Heart right ventricle (tissue), 16 donors: Measurements from ENCODE around the gene PPFIA2. TPM values are rescaled to one million over a fixed set of nuclear protein-coding genes. Genes with fewer than 3 reads are reported as not detected.

Experiments
- ATAC-seq, 8 donors: fragments of 200-7000 bp; cut with Tn5 transposase; one replicate each; pipeline ENCODE4 v1.9.1; 2020; ENCODE audit warnings: mild to moderate bottlenecking in 8 of 8, moderate library complexity in 8 of 8, moderate number of reproducible peaks in 1 of 8
- DNase-seq, 2 donors: peaks; one replicate each; pipeline ENCODE4 v3.0.0-alpha.2; 2020
- H3K27ac ChIP-seq, 10 donors: fragments of 200-600 bp; sonication (generic) in 2 of 10; one replicate each; pipeline versions ENCODE4 v1.5.0 to v1.8.0; 2020 to 2022; ENCODE audit warnings: mild to moderate bottlenecking in 3 of 10
- H3K27me3 ChIP-seq, 7 donors: fragments of 200-600 bp; one replicate each; pipeline ENCODE4 v1.8.0; 2021 to 2022; ENCODE audit warnings: mild to moderate bottlenecking in 2 of 7
- H3K36me3 ChIP-seq, 9 donors: fragments of 200-600 bp; sonication (generic) in 1 of 9; one replicate each; pipeline versions ENCODE4 v1.5.0 to v1.8.0; 2020 to 2022; ENCODE audit warnings: mild to moderate bottlenecking in 2 of 9
- H3K4me1 ChIP-seq, 9 donors: fragments of 200-600 bp; sonication (generic) in 1 of 9; one replicate each; pipeline versions ENCODE4 v1.5.0 to v1.8.0; 2020 to 2022; ENCODE audit warnings: mild to moderate bottlenecking in 4 of 9
- H3K4me3 ChIP-seq, 10 donors: fragments of 200-600 bp; sonication (generic) in 2 of 10; one replicate each; pipeline versions ENCODE4 v1.5.0 to v1.8.0; 2020 to 2022; ENCODE audit warnings: mild to moderate bottlenecking in 7 of 10, moderate library complexity in 2 of 10
- H3K9me3 ChIP-seq, 11 donors: fragments of 200-600 bp in 10 of 11; sonication (generic) in 2 of 11; one replicate each; pipeline versions ENCODE4 v1.5.0 to v1.8.0; 2013 to 2022; ENCODE audit warnings: mild to moderate bottlenecking in 2 of 11, control low read depth in 1 of 11, moderate library complexity in 1 of 11
- WGBS, 2 donors: extraction: QIAGEN DNeasy Blood & Tissue Kit; methylation state at CpG; one replicate each; pipeline ENCODE4 v1.1.7; 2013; ENCODE audit warnings: inconsistent platforms in 1 of 2; 5-methylcytosine and 5-hydroxymethylcytosine counted together
- intact Hi-C, 10 donors: fragments of 100-400 bp; cut with DNase I; formaldehyde crosslinking; loops; one replicate each; pipeline versions ENCODE4 v1.11.1 to v1.14.2; 2022
- polyA plus RNA-seq, 2 donors: library from polyadenylated mRNA; stranded (reverse); fragments of 200-250 nt; gene quantifications; one replicate each; pipeline ENCODE4 v1.2.3, GENCODE V29; 2013
- total RNA-seq, 10 donors: library from RNA; stranded (reverse); fragmentation: NEBNext Ultra II Directional in 3 of 10; extraction: Animal tissue kit (Norgen Biotek cat#: 25700) in 3 of 10; gene quantifications; one replicate each; pipeline versions ENCODE4 v1.2.1 to v1.2.4, GENCODE V29; 2021 to 2023
- TF ChIP-seq, protein P1 (sequence below), 9 donors: fragments of 200-600 bp; sonication (generic) in 2 of 9; IDR thresholded peaks; one replicate each; pipeline versions ENCODE4 v1.5.0 to v1.8.0; 2021 to 2022; ENCODE audit warnings: antibody characterized with exemption in 9 of 9, mild to moderate bottlenecking in 5 of 9, moderate library complexity in 1 of 9
- donor health status: Arrhythmogenic right ventricular cardiomyopathy.
- donor health status: ischemic (EF 13 %, LVEDD 7.1; RV severe dilation, severe dysfunction).
- donor health status: healthy with polysubstance abuse.
- donor health status: DM: no; HTN: yes; CAD: no.
- donor health status: DM: no; HTN: no; CAD: no.
- donor health status: ischemic (EF 25% LVEDD 6.9; RV normal size, moderate dysfunction).
- donor health status: ischemic (EF 25% LVEDD 5.7; RV mildly dilated, moderate dysfunction).
- donor health status: healthy.
- donor health status: DM: yes; HTN: yes; CAD: no.
- donor health status: Ischemic cardiomyopathy.
- donor health status: ischemic (EF 35%, LVEDD 5.7; RV mildly dilated, moderate dysfunction).
- donor health status: nonischemic (EF 11% LVEDD 7.7; RV severe dilation, severe dysfunction).
- donor health status: DM: yes; HTN: yes; CAD: no.
- donor health status: PGD.
- donor health status: ischemic (EF 29% LVEDD 5.4; RV normal size, mild dysfunction).
- donor health status: nonischemic (EF 23%, LVEDD 6.1; RV moderate dilation, normal function).

The PPFIA2 gene
- total and polyA plus RNA-seq, 12 donors, result 0.15 to 1.3 (median 0.52) TPM; not detected in 1

DNA sequence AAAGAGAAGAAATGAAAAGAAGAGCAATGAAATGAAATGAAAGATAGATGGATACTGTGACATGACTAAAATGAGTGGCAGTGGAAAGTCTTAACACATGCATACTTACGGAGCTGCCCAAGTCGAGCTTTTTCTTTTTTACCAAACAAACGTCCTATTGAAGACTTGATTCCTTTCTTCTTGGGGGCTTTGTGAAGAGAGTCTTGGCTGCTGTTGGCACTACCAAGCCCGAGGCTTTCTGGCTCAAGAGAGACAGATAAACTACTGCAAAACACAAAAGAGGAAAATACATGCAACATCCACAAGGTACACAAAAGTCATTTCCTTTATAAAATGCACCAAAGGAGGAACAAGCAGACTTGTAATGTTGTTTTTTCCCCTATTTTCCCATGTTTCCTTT is 420.1 kb downstream of the PPFIA2 start:
- DNase-seq (no peak), ATAC-seq (no peak)
- Histone ChIP-seq H3K9me3 (no peaks in the 10 kb centered on the region), H3K4me1 (peaks cover 0 to 3% (median 0%) of the 10 kb centered on the region in 9 donors), H3K36me3 (no peaks in the 10 kb centered on the region), H3K27ac (no peak overlapping the region), H3K27me3 (no peaks in the 10 kb centered on the region), H3K4me3 (no peak overlapping the region)
- 64 to 72% methylated on average over 4 of the region's 4 CpGs for WGBS, 2 donors
- TF ChIP-seq, protein P1, sequence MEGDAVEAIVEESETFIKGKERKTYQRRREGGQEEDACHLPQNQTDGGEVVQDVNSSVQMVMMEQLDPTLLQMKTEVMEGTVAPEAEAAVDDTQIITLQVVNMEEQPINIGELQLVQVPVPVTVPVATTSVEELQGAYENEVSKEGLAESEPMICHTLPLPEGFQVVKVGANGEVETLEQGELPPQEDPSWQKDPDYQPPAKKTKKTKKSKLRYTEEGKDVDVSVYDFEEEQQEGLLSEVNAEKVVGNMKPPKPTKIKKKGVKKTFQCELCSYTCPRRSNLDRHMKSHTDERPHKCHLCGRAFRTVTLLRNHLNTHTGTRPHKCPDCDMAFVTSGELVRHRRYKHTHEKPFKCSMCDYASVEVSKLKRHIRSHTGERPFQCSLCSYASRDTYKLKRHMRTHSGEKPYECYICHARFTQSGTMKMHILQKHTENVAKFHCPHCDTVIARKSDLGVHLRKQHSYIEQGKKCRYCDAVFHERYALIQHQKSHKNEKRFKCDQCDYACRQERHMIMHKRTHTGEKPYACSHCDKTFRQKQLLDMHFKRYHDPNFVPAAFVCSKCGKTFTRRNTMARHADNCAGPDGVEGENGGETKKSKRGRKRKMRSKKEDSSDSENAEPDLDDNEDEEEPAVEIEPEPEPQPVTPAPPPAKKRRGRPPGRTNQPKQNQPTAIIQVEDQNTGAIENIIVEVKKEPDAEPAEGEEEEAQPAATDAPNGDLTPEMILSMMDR (IDR thresholded peaks at IDR 0.05), result no peak
- intact Hi-C loops, result no loop called here

DNA sequence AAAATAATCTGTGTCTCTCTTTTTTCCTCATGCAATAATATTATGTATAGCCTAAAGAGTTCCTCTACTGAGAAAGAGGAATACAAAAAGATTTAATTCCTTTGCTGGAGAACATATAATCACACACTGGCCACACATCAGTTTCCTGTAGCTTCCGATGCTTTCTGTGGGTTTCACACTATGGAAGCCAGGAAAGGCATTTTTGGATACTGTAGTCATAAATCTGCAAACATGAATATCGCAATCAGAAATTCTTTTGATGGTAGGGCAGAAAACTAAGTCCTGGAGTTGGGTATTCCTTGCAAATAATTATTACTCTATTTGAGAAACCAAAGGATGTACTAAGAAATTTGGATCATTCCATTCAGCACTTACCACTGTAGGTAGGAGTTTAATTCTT is 421.3 kb downstream of the PPFIA2 start:
- H3K4me1 ChIP-seq, result peaks cover 0 to 10% (median 0%) of the 10 kb centered on the region in 9 donors
- DNase-seq, result no peak
- H3K9me3 ChIP-seq, result no peaks in the 10 kb centered on the region
- H3K27ac ChIP-seq, result no peak overlapping the region
- 83 to 84% methylated on average over 2 of the region's 2 CpGs for whole genome bisulfite sequencing, 2 donors
- no peak overlapping the region for H3K4me3 ChIP-seq
- TF ChIP-seq, protein P1 (IDR thresholded peaks at IDR 0.05), result no peak
- intact Hi-C loops, result no loop called here
- H3K27me3 ChIP-seq, result no peaks in the 10 kb centered on the region
- no peaks in the 10 kb centered on the region for H3K36me3 ChIP-seq
- no peak for ATAC-seq

GRCh38 chr12:81333812-81334211 is 425.3 kb downstream of the PPFIA2 start:
- peak in 2 of 8 donors; percentile 56 to 69 for ATAC-seq
- H3K9me3 ChIP-seq, result no peaks in the 10 kb centered on the region

DNA sequence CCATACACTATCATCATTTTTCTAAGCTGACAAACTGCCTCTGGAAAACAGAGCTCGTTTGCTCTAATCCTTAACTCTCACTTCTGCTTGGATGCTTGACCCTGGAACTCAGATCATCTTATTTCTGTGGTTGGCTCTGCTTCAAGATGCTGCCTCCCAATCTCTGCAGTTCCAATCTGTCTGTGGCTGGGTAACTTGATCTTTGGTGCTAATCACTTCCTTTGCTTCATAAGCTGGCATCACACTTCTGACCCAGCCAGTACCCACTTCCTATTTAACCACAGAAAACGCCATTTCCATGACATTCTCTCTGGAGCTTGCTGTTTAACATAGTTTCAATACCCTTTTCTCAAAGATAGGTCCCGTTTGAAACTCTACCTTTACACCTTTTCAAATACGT is 427.1 kb downstream of the PPFIA2 start:
- Histone ChIP-seq H3K4me3 (no peak overlapping the region), H3K36me3 (no peaks in the 10 kb centered on the region), H3K4me1 (peaks cover 0 to 10% (median 0%) of the 10 kb centered on the region in 9 donors), H3K27ac (no peak overlapping the region), H3K9me3 (no peaks in the 10 kb centered on the region), H3K27me3 (no peaks in the 10 kb centered on the region)
- TF ChIP-seq, protein P1 (IDR thresholded peaks at IDR 0.05), result no peak
- DNase-seq (no peak), ATAC-seq (no peak)
- WGBS, 2 donors, result 60 to 61% methylated on average over 4 of the region's 4 CpGs
- intact Hi-C loops, result no loop called here

More at GRCh38 chr12:81333812-81334211, 425.3 kb downstream of the PPFIA2 start:
- Histone ChIP-seq H3K36me3 (no peaks in the 10 kb centered on the region), H3K27ac (no peak overlapping the region), H3K4me3 (no peak overlapping the region), H3K27me3 (no peaks in the 10 kb centered on the region), H3K4me1 (peaks cover 0 to 10% (median 0%) of the 10 kb centered on the region in 9 donors)
- TF ChIP-seq, protein P1 (IDR thresholded peaks at IDR 0.05), result no peak
- intact Hi-C loops, result no loop called here
- 43 to 47% methylated on average over 2 of the region's 2 CpGs for WGBS, 2 donors
- DNase-seq, result no peak
